Mesendoderm (in vitro differentiated cells): ENCODE measurements around the gene SPECC1.
A peak's percentile ranks its signal among the peaks of the same experiment; 100 is the strongest.

Experiments
- DNase-seq: peaks from one replicate; pipeline ENCODE4 v3.0.0; 2013
- H2AK5ac ChIP-seq: 2 replicates; pipeline ENCODE4 v1.6.1; 2013; ENCODE audit warnings: low read length, inconsistent platforms
- H2BK120ac ChIP-seq: 2 replicates; pipeline ENCODE4 v1.6.1; 2013; ENCODE audit warnings: low read depth, mild to moderate bottlenecking, low read length, moderate library complexity, mixed read lengths
- H2BK15ac ChIP-seq: replicated peaks from 2 replicates; pipeline ENCODE4 v1.6.1; 2013; ENCODE audit warnings: low read depth, mild to moderate bottlenecking, moderate library complexity
- H2BK5ac ChIP-seq: 2 replicates; pipeline ENCODE4 v1.6.1; 2013; ENCODE audit warnings: low read length, inconsistent platforms
- H3K18ac ChIP-seq: 2 replicates; pipeline ENCODE4 v1.6.1; 2013; ENCODE audit warnings: mild to moderate bottlenecking, low read length, mixed read lengths
- H3K23ac ChIP-seq: one replicate; pipeline ENCODE4 v1.6.1; 2013; ENCODE audit warnings: low read length
- H3K27ac ChIP-seq: 2 replicates; pipeline ENCODE4 v1.5.1; 2013; ENCODE audit warnings: low read depth, mild to moderate bottlenecking, inconsistent platforms, low read length, moderate library complexity
- H3K27me3 ChIP-seq: 2 replicates; pipeline ENCODE4 v1.6.1; 2013; ENCODE audit warnings: low read length, control low read depth, mild to moderate bottlenecking, inconsistent platforms; ENCODE audit not compliant: insufficient read depth, poor library complexity
- H3K36me3 ChIP-seq: 2 replicates; pipeline ENCODE4 v1.6.1; 2013; ENCODE audit warnings: low read length, inconsistent platforms; ENCODE audit not compliant: control insufficient read depth, insufficient read depth
- H3K4ac ChIP-seq: one replicate; pipeline ENCODE4 v1.6.1; 2013; ENCODE audit warnings: low read depth, mild to moderate bottlenecking, low read length, moderate library complexity
- H3K4me1 ChIP-seq: 2 replicates; pipeline ENCODE4 v1.6.1; 2013; ENCODE audit warnings: low read depth, low read length, inconsistent platforms; ENCODE audit not compliant: control insufficient read depth
- H3K4me2 ChIP-seq: 2 replicates; pipeline ENCODE4 v1.6.1; 2013; ENCODE audit warnings: low read length
- H3K4me3 ChIP-seq: 2 replicates; pipeline ENCODE4 v1.5.1; 2013; ENCODE audit warnings: mild to moderate bottlenecking, low read length
- H3K56ac ChIP-seq: one replicate; pipeline ENCODE4 v1.6.1; 2013; ENCODE audit warnings: low read length
- H3K79me1 ChIP-seq: 2 replicates; pipeline ENCODE4 v1.6.1; 2013; ENCODE audit warnings: low read length, inconsistent platforms
- H3K79me2 ChIP-seq: 2 replicates; pipeline ENCODE4 v1.6.1; 2013; ENCODE audit warnings: mild to moderate bottlenecking, low read length; ENCODE audit not compliant: control insufficient read depth, insufficient read depth
- H3K9ac ChIP-seq: 2 replicates; pipeline ENCODE4 v1.6.1; 2013; ENCODE audit warnings: low read length, inconsistent platforms
- H4K5ac ChIP-seq: one replicate; pipeline ENCODE4 v1.6.1; 2013; ENCODE audit warnings: low read length
- H4K8ac ChIP-seq: one replicate; pipeline ENCODE4 v1.6.1; 2013; ENCODE audit warnings: low read depth, mild to moderate bottlenecking, control low read depth, low read length, moderate library complexity
- WGBS: extraction: QIAGEN DNeasy Blood & Tissue Kit; methylation state at CpG from one replicate; pipeline ENCODE4 v1.1.7; 2013; ENCODE audit warnings: low lambda C conversion rate, missing lambda C conversion rate; ENCODE audit not compliant: insufficient coverage; ENCODE audit errors: extremely low coverage; 5-methylcytosine and 5-hydroxymethylcytosine counted together

SPECC1 gene

GRCh38 chr17:20153231-20153630, 144.1 kb downstream of the SPECC1 start:
- Histone ChIP-seq H3K79me2 (peaks cover 9% of the 10 kb centered on the region), H2BK5ac (no peak overlapping the region), H2BK120ac (no peak overlapping the region), H3K23ac (no peak overlapping the region), H3K4ac (no peak overlapping the region), H3K4me3 (no peak overlapping the region), H3K4me2 (no peak overlapping the region), H3K79me1 (peaks cover 8% of the 10 kb centered on the region), H3K4me1 (no peaks in the 10 kb centered on the region), H3K56ac (no peak overlapping the region), H3K9ac (no peak overlapping the region), H3K18ac (no peak overlapping the region), H4K5ac (no peak overlapping the region), H4K8ac (no peak overlapping the region), H3K36me3 (no peaks in the 10 kb centered on the region), H2AK5ac (no peak overlapping the region), H2BK15ac (no peak overlapping the region), H3K27me3 (no peaks in the 10 kb centered on the region), H3K27ac (no peak overlapping the region)
- no peak for DNase-seq
- WGBS, result no CpG with 5 or more reads among the region's 2 CpGs

- Histone ChIP-seq H3K79me1 (peaks cover 11% of the 10 kb centered on the region), H3K9ac (no peak overlapping the region), H3K4me2 (no peak overlapping the region), H3K56ac (peak overlapping the region; percentile 27), H4K5ac (no peak overlapping the region), H3K27ac (no peak overlapping the region), H2BK5ac (no peak overlapping the region), H3K4ac (no peak overlapping the region), H3K36me3 (no peaks in the 10 kb centered on the region), H3K23ac (no peak overlapping the region), H4K8ac (no peak overlapping the region), H2BK120ac (no peak overlapping the region), H3K18ac (no peak overlapping the region), H2BK15ac (no peak overlapping the region), H2AK5ac (no peak overlapping the region), H3K79me2 (peaks cover 17% of the 10 kb centered on the region), H3K27me3 (no peaks in the 10 kb centered on the region), H3K4me1 (no peaks in the 10 kb centered on the region), H3K4me3 (no peak overlapping the region)
- WGBS, result no CpG with 5 or more reads among the region's 11 CpGs
- no peak for DNase-seq
These were observed 145.3 kb downstream of the SPECC1 start for GRCh38 chr17:20154286-20155000.

- Histone ChIP-seq H2BK120ac (no peak overlapping the region), H2BK5ac (peak overlapping the region; percentile 74), H3K56ac (peak overlapping the region; percentile 94), H3K4me1 (no peaks in the 10 kb centered on the region), H3K4me2 (peak overlapping the region; percentile 42), H3K36me3 (no peaks in the 10 kb centered on the region), H3K79me1 (peaks cover 14% of the 10 kb centered on the region), H2AK5ac (no peak overlapping the region), H3K79me2 (peaks cover 24% of the 10 kb centered on the region), H3K27me3 (no peaks in the 10 kb centered on the region), H2BK15ac (no peak overlapping the region), H4K5ac (no peak overlapping the region), H4K8ac (no peak overlapping the region), H3K4me3 (peak overlapping the region; percentile 31), H3K9ac (peak overlapping the region; percentile 66), H3K4ac (peak overlapping the region; percentile 49), H3K23ac (no peak overlapping the region), H3K27ac (peak overlapping the region; percentile 93), H3K18ac (peak overlapping the region; percentile 46)
- WGBS, result no CpG with 5 or more reads among the region's 69 CpGs
- peak; percentile 99 for DNase-seq
These were observed 146.4 kb downstream of the SPECC1 start for GRCh38 chr17:20155258-20156195.

- Histone ChIP-seq H2BK5ac (peak overlapping the region; percentile 74), H3K4me3 (peak overlapping the region; percentile 31), H4K5ac (no peak overlapping the region), H3K4ac (peak overlapping the region; percentile 49), H3K27me3 (no peaks in the 10 kb centered on the region), H4K8ac (no peak overlapping the region), H3K18ac (peak overlapping the region; percentile 46), H3K56ac (peak overlapping the region; percentile 94), H3K4me2 (peak overlapping the region; percentile 75), H2BK120ac (no peak overlapping the region), H3K27ac (peak overlapping the region; percentile 93), H3K4me1 (no peaks in the 10 kb centered on the region), H3K79me2 (peaks cover 25% of the 10 kb centered on the region), H3K9ac (peak overlapping the region; percentile 66), H3K36me3 (no peaks in the 10 kb centered on the region), H2BK15ac (no peak overlapping the region), H3K79me1 (peaks cover 14% of the 10 kb centered on the region), H2AK5ac (no peak overlapping the region), H3K23ac (no peak overlapping the region)
- peak; percentile 92 for DNase-seq
- no CpG with 5 or more reads among the region's 72 CpGs for WGBS
These were observed 147.2 kb downstream of the SPECC1 start for GRCh38 chr17:20156196-20157000.

GRCh38 chr17:20157001-20157310, 147.8 kb downstream of the SPECC1 start:
- no peak overlapping the region for H2BK5ac ChIP-seq
- peak overlapping the region; percentile 94 for H3K56ac ChIP-seq
- H3K36me3 ChIP-seq, result no peaks in the 10 kb centered on the region
- H3K27ac ChIP-seq, result peak overlapping the region; percentile 93
- H3K23ac ChIP-seq, result no peak overlapping the region
- no peaks in the 10 kb centered on the region for H3K4me1 ChIP-seq
- H2BK15ac ChIP-seq, result no peak overlapping the region
- peak overlapping the region; percentile 31 for H3K4me3 ChIP-seq
- H4K8ac ChIP-seq, result no peak overlapping the region
- H3K27me3 ChIP-seq, result no peaks in the 10 kb centered on the region
- H3K79me2 ChIP-seq, result peaks cover 25% of the 10 kb centered on the region
- H2BK120ac ChIP-seq, result no peak overlapping the region
- peak overlapping the region; percentile 75 for H3K4me2 ChIP-seq
- peaks cover 14% of the 10 kb centered on the region for H3K79me1 ChIP-seq
- H4K5ac ChIP-seq, result no peak overlapping the region
- H3K4ac ChIP-seq, result no peak overlapping the region
- H3K18ac ChIP-seq, result peak overlapping the region; percentile 46
- peak overlapping the region; percentile 66 for H3K9ac ChIP-seq
- WGBS, result no CpG with 5 or more reads among the region's 12 CpGs
- no peak for DNase-seq
- H2AK5ac ChIP-seq, result no peak overlapping the region
